ENCODE data around the gene SCN4B.

GRCh38 chr11:118100691-118101232 lies 51.9 kb downstream of the SCN4B start:
- TF ChIP-seq EZH2 (IDR thresholded peaks at IDR 0.05; ENCODE audit: low read length, missing control alignments) = no peak
- TF ChIP-seq CTCF (conservative IDR thresholded peaks at IDR 0.05 in 1 of 2, IDR thresholded peaks at IDR 0.05 in 1 of 2; ENCODE audit: low read depth in 1 of 2, low read length in 2 of 2) = no peak

Measured in fibroblast of lung (primary cell).